Spleen (tissue), 11 donors: ENCODE measurements around the gene CRELD2. TPM values are rescaled to one million over a fixed set of nuclear protein-coding genes. Genes with fewer than 3 reads are reported as not detected.

Source experiments
- DNase-seq: peaks from one replicate; pipeline ENCODE4 v3.0.0-alpha.2; 2020
- H3K27ac ChIP-seq, 8 donors: fragments of 200-600 bp; sonication (generic) in 7 of 8; 1 replicate in 4 of 8; 2 replicates in 4 of 8; pipeline versions ENCODE4 v1.5.0 to v1.8.0; 2016 to 2021; ENCODE audit warnings: inconsistent platforms in 4 of 8, mild to moderate bottlenecking in 4 of 8, moderate library complexity in 1 of 8
- H3K27me3 ChIP-seq, 7 donors: fragments of 200-600 bp; sonication (generic) in 6 of 7; replicated peaks in 1 of 7; 1 replicate in 4 of 7; 2 replicates in 3 of 7; pipeline versions ENCODE4 v1.5.0 to v1.8.0; 2016 to 2021; ENCODE audit warnings: inconsistent platforms in 3 of 7, mild to moderate bottlenecking in 1 of 7
- H3K36me3 ChIP-seq, 6 donors: fragments of 200-600 bp; sonication (generic) in 5 of 6; 1 replicate in 4 of 6; 2 replicates in 2 of 6; pipeline versions ENCODE4 v1.5.0 to v1.8.0; 2016 to 2021; ENCODE audit warnings: inconsistent platforms in 2 of 6
- H3K4me1 ChIP-seq, 6 donors: fragments of 200-600 bp; sonication (generic) in 5 of 6; 1 replicate in 3 of 6; 2 replicates in 3 of 6; pipeline versions ENCODE4 v1.5.0 to v1.8.0; 2016 to 2021; ENCODE audit warnings: inconsistent platforms in 3 of 6
- H3K4me3 ChIP-seq, 8 donors: fragments of 200-600 bp; sonication (generic) in 7 of 8; 1 replicate in 4 of 8; 2 replicates in 4 of 8; pipeline versions ENCODE4 v1.5.0 to v1.8.0; 2016 to 2021; ENCODE audit warnings: inconsistent platforms in 4 of 8, mild to moderate bottlenecking in 4 of 8, moderate library complexity in 2 of 8
- H3K9me3 ChIP-seq, 8 donors: fragments of 200-600 bp; sonication (generic) in 7 of 8; 1 replicate in 4 of 8; 2 replicates in 4 of 8; pipeline versions ENCODE4 v1.5.0 to v1.8.0; 2016 to 2021; ENCODE audit warnings: inconsistent platforms in 4 of 8
- CTCF ChIP-seq, 11 experiments: fragments of 200-600 bp in 7 of 11; fragments of 450-650 bp in 4 of 11; sonication (generic) in 4 of 11; IDR thresholded peaks in 8 of 11; conservative IDR thresholded peaks in 3 of 11; 1 replicate in 7 of 11; 2 replicates in 4 of 11; pipeline versions ENCODE4 v1.4.0 to v1.8.0; 2016 to 2021; ENCODE audit warnings: antibody characterized with exemption in 11 of 11, inconsistent platforms in 4 of 11, mild to moderate bottlenecking in 1 of 11
- POLR2A ChIP-seq, 3 donors: fragments of 450-650 bp; IDR thresholded peaks; one replicate each; pipeline ENCODE4 v1.5.1; 2017; ENCODE audit warnings: antibody characterized with exemption in 3 of 3, mild to moderate bottlenecking in 1 of 3
- POLR2AphosphoS5 ChIP-seq, 3 donors: sonication (generic); formaldehyde crosslinking; IDR thresholded peaks; one replicate each; pipeline ENCODE4 v1.5.1; 2017; ENCODE audit warnings: antibody characterized with exemption in 3 of 3
- WGBS, 5 donors: extraction: QIAGEN DNeasy Blood & Tissue Kit in 3 of 5; methylation state at CpG; one replicate each; pipeline versions ENCODE4 v1.1.5 to v1.1.7; 2013 to 2018; 5-methylcytosine and 5-hydroxymethylcytosine counted together
- intact Hi-C: fragments of 100-400 bp; cut with DNase I; formaldehyde crosslinking; loops from one replicate; pipeline ENCODE4 v1.15.0; 2023; ENCODE audit warnings: low total_unique reads
- polyA plus RNA-seq, 3 donors: library from polyadenylated mRNA; stranded (reverse); fragments of 200-250 nt; gene quantifications; one replicate each; pipeline ENCODE4 v1.2.1, GENCODE V29; 2013
- total RNA-seq, 7 donors: library from RNA; depleted of rRNA in 3 of 7; stranded (reverse); fragments of >200 nt in 3 of 7; fragmentation: NEBNext Ultra II Directional in 4 of 7; extraction: Animal tissue kit (Norgen Biotek cat#: 25700) in 4 of 7; gene quantifications; one replicate each; pipeline versions ENCODE4 v1.1.0 to v1.2.1, GENCODE V29; 2016 to 2021
- donor health status: healthy with polysubstance abuse.
- donor health status: DM: no; HTN: no; CAD: no; lungs with moderate emphysema.
- donor health status: DM: no; HTN: no; CAD: no.
- donor health status: Bipolar disorder and iron deficiency.
- donor health status: healthy.
- donor health status: DM: no; HTN: no; CAD: no.
- donor health status: DM: yes; HTN: yes; CAD: no.

CRELD2 gene
- total and polyA plus RNA-seq, 10 donors = 16.2 to 46.3 (median 34.9) TPM

GRCh38 chr22:49961601-49962011 is 43.2 kb downstream of the CRELD2 start:
- Histone ChIP-seq H3K27me3 (no peaks in the 10 kb centered on the region), H3K4me3 (peak overlapping the region; percentile 71 to 99 (median 92)), H3K27ac (peak overlapping the region; percentile 73 to 99 (median 97)), H3K9me3 (no peaks in the 10 kb centered on the region), H3K4me1 (peaks cover 46 to 72% (median 60%) of the 10 kb centered on the region in 6 donors), H3K36me3 (peaks cover 2 to 48% (median 32%) of the 10 kb centered on the region in 6 donors)
- intact Hi-C loops = no loop called here
- DNase-seq = no peak
- TF ChIP-seq POLR2A (IDR thresholded peaks at IDR 0.05) = no peak
- peak; percentile 25 to 81 (median 52) for TF ChIP-seq POLR2AphosphoS5 (IDR thresholded peaks at IDR 0.05)
- no peak for TF ChIP-seq CTCF (IDR thresholded peaks at IDR 0.05 in 8 of 11, conservative IDR thresholded peaks at IDR 0.05 in 3 of 11)
- WGBS, 5 donors = 0 to 1% (median 1%) methylated on average over 21 to 49 of the region's 49 CpGs

GRCh38 chr22:49962012-49962750 is 43.7 kb downstream of the CRELD2 start:
- H3K4me1 ChIP-seq = peaks cover 51 to 75% (median 66%) of the 10 kb centered on the region in 6 donors
- H3K27me3 ChIP-seq = no peaks in the 10 kb centered on the region
- H3K36me3 ChIP-seq = peaks cover 2 to 48% (median 32%) of the 10 kb centered on the region in 6 donors
- H3K27ac ChIP-seq = peak overlapping the region; percentile 73 to 99 (median 97)
- WGBS, 5 donors = 1 to 3% (median 2%) methylated on average over 36 to 70 of the region's 70 CpGs
- intact Hi-C loops = no loop called here
- peak; percentile 76 to 83 (median 79) for TF ChIP-seq POLR2AphosphoS5 (IDR thresholded peaks at IDR 0.05)
- peak in 1 of 3 donors; percentile 69 for TF ChIP-seq POLR2A (IDR thresholded peaks at IDR 0.05)
- TF ChIP-seq CTCF (IDR thresholded peaks at IDR 0.05 in 8 of 11, conservative IDR thresholded peaks at IDR 0.05 in 3 of 11) = peak in 2 of 11 experiments; percentile 0 to 9
- peak overlapping the region; percentile 71 to 99 (median 92) for H3K4me3 ChIP-seq
- H3K9me3 ChIP-seq = no peaks in the 10 kb centered on the region
- DNase-seq = peak; percentile 92

- Histone ChIP-seq H3K27ac (peak overlapping the region; percentile 72 to 99 (median 97)), H3K9me3 (no peaks in the 10 kb centered on the region), H3K4me3 (peak overlapping the region; percentile 71 to 99 (median 92)), H3K4me1 (peaks cover 54 to 83% (median 74%) of the 10 kb centered on the region in 6 donors), H3K27me3 (no peaks in the 10 kb centered on the region), H3K36me3 (peaks cover 2 to 48% (median 32%) of the 10 kb centered on the region in 6 donors)
- DNase-seq = peak; percentile 87
- intact Hi-C loops = no loop called here
- TF ChIP-seq POLR2A (IDR thresholded peaks at IDR 0.05) (no peak), POLR2AphosphoS5 (IDR thresholded peaks at IDR 0.05) (peak in 2 of 3 donors; percentile 38 to 79)
- WGBS, 5 donors = 47 to 76% (median 61%) methylated on average over 42 to 63 of the region's 63 CpGs
Measured at GRCh38 chr22:49962751-49963646, 44.6 kb downstream of the CRELD2 start.

GRCh38 chr22:49963647-49964026 is 45.2 kb downstream of the CRELD2 start:
- peak overlapping the region; percentile 27 to 99 (median 97) for H3K27ac ChIP-seq
- no peak for TF ChIP-seq POLR2A (IDR thresholded peaks at IDR 0.05)
- no peak for TF ChIP-seq POLR2AphosphoS5 (IDR thresholded peaks at IDR 0.05)
- TF ChIP-seq CTCF (IDR thresholded peaks at IDR 0.05 in 8 of 11, conservative IDR thresholded peaks at IDR 0.05 in 3 of 11) = no peak
- no peaks in the 10 kb centered on the region for H3K27me3 ChIP-seq
- intact Hi-C loops = no loop called here
- peak overlapping the region; percentile 20 to 99 (median 90) for H3K4me3 ChIP-seq
- peaks cover 2 to 48% (median 32%) of the 10 kb centered on the region in 6 donors for H3K36me3 ChIP-seq
- DNase-seq = no peak
- H3K4me1 ChIP-seq = peaks cover 56 to 87% (median 79%) of the 10 kb centered on the region in 6 donors
- 45 to 71% (median 58%) methylated on average over 6 of the region's 6 CpGs for WGBS, 5 donors
- no peaks in the 10 kb centered on the region for H3K9me3 ChIP-seq
